ENCODE measurements around the gene AXIN2.
"Not testable (repeated sequence)": the region's sequence is repeated elsewhere in the genome, so short reads cannot be mapped to it uniquely, and the experiment has no call there.

AXIN2 gene

GRCh38 chr17:65538675-65539529 lies 22.5 kb downstream of the AXIN2 start:
- no peak for FAIRE-seq
- DNase-seq (ENCODE audit: insufficient read length, low spot score): no peak

- DNase-seq (ENCODE audit: insufficient read length, low spot score) (no peak), FAIRE-seq (peak; percentile 85)
Measured at GRCh38 chr17:65537845-65538674, 23.4 kb downstream of the AXIN2 start.

GRCh38 chr17:65537343-65537844 lies 24.1 kb downstream of the AXIN2 start:
- FAIRE-seq: no peak
- DNase-seq (ENCODE audit: insufficient read length, low spot score): no peak

GRCh38 chr17:65536573-65537342 lies 24.7 kb downstream of the AXIN2 start:
- no peak for FAIRE-seq
- no peak for DNase-seq (ENCODE audit: insufficient read length, low spot score)

GRCh38 chr17:65535777-65536572 lies 25.5 kb downstream of the AXIN2 start:
- peak; percentile 65 for FAIRE-seq
- DNase-seq (ENCODE audit: insufficient read length, low spot score): no peak

DNA sequence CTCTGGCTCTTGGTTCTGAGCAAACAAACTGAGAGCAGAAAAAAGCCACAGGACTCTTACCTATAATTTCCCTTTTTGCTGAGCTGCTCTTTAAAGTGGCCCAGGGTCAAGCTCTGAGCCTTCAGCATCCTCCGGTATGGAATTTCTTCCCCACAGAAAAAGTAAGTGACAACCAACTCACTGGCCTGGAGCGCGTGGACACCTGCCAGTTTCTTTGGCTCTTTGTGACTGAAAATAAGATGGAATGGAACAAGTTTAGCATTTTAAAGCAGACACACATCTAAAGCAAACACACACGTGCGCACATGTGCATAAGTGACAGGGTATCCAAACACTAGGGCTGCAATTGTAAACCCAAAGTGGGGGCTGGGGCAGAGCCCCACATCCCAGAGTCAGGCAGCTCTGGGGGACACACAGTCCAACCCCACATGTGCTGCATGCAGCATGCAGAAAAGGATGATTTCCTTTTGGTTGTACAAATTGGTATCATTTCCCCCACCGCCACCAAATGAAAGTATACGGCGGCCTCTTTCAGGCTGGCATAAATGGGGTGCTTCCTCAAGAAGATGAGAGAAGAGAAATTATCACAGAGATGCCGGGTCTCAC lies 27.5 kb downstream of the AXIN2 start:
- no peak for FAIRE-seq
- DNase-seq (ENCODE audit: insufficient read length, low spot score): no peak

DNA sequence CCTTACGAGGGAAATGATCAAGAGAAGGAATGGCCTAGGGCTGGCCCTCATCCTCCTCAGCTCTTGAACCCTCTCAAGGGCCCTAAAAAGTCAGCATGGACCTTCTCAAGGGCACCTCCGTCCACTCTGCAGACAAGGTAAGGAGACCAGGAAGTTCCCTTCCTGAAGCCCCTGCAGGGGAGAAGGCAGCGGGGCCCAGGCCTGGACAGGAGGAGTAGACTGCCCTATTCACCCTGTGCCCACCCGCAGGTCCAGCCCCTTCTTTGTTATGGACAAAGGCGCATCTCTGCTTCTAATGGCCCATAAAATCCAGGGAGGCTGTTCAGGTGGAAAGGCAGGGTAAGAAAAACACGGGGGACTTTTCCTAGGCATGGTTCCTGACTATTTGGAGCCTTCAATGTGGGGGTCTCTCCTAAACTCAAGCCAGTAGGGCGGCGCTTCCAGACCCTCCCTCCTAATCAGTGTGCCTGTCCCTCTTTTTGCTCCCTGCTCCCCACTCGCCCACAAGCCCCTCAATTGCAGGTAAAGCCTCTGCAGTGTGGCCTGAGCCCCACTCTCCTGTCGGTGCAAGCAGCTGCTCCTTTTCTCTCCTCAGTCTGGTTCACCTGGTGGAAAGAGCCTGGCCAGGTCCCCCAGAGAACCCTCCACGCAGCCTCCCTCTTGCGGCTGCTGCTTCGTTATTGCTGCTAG lies 28.2 kb downstream of the AXIN2 start:
- FAIRE-seq (no peak), DNase-seq (ENCODE audit: insufficient read length, low spot score) (no peak)

GRCh38 chr17:65532101-65532890 lies 29.2 kb downstream of the AXIN2 start:
- DNase-seq (ENCODE audit: insufficient read length, low spot score): no peak
- FAIRE-seq: no peak

GRCh38 chr17:65531256-65532100 lies 30.0 kb downstream of the AXIN2 start:
- FAIRE-seq (peak; percentile 36), DNase-seq (ENCODE audit: insufficient read length, low spot score) (no peak)

DNA sequence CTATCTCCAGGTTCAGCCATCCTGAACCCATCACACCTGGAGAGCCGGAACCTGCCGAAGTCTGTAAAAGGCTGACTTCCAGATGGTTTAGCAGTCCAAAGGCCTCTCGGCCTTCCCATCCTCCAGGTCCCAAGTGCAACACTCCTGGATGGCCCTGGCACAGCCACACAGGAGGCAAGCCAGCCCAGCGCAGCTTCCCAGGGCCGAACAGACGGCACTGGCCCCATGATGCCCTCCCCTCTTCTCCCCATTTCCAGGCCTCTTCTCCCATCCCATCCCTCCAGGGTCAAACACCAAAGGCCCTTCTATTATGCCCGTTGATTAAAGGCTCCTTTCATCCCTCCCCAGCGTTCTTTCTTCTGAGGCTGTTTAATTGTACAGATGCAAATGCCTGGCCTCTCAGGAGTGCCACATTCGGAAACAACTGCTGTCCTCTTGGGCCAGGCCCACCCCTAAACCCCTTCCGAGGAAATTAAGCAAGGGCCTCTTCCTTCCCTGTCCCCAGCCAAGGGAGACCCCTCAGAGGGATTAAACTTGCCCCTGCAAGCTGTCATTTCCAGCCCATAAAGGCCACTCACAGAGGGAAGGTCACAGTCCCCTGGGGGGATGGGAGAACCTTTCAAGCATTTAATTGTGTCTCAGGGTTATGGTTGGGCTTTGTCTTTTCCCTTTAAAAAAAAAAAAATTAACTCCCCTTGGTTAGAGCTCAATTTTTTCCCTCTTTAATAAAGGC lies 30.8 kb downstream of the AXIN2 start:
- FAIRE-seq: no peak
- DNase-seq (ENCODE audit: insufficient read length, low spot score): no peak

GRCh38 chr17:65529761-65530522 lies 31.5 kb downstream of the AXIN2 start:
- DNase-seq (ENCODE audit: insufficient read length, low spot score) (no peak), FAIRE-seq (peak; percentile 9)

DNA sequence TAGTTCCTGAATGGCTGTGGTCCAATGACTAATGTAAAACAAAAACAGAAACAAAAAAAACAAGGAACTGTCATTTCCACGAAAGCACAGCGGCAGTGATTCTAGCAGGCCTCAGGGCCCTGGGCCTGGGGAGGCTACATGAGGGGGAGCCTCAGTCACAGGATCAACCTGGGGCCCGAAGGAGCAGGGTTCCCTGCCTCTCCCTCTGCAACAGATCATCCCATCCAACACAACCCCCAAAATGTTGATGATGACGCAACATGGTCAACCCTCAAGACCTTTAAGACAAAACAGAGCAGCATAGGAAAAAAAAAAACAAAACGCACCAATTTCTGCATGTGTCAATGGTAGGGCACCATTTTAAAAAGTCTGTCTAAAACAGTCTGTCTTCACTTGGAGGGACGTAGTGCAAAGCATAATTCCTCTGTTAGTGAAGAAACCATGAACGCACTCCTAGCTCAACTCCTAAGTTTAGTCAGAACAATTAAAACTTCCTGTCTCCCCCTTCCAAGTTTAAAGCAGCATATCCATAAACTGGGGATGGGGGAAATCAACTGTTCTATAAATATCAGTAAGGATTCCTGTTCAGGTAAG lies 32.3 kb downstream of the AXIN2 start:
- FAIRE-seq (no peak), DNase-seq (ENCODE audit: insufficient read length, low spot score) (no peak)

DNA sequence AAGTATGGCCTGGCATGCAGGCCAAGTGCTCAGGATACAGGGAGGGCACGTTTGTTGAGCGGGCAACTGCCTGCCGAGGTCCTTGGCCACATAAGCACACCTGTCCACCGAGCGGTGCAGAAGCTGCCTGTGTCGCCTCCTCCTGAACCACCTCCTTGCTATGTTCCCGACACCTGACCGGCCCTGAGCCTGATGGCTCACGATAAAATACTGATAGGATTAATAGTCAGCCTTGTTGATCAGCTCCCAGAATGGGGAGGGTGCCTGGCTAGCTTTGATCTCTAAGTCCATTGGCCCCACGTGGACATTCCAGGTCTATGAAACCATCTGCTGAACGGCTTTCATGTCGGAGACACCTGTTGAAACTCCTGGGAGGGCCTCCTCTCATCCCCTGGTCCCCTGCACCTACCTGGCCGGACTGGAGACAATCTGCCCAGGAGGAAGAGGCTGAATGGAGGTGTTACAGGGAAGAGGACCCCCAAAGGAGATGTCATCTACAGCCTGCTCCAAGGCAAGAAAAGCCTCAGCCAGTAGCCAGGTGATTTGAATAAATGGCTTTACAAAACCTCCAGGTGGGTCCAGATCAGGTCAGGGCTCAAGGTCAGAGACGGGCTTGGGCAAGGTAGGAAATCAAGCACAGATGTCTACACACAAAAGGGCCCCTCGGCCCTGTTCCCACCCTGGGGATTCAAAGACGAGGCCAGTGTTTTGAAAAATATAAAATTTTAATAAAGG lies 33.4 kb downstream of the AXIN2 start:
- DNase-seq (ENCODE audit: insufficient read length, low spot score) (no peak), FAIRE-seq (no peak)

- no peak for DNase-seq (ENCODE audit: insufficient read length, low spot score)
Measured at GRCh38 chr17:65527381-65527780, 34.1 kb downstream of the AXIN2 start.

GRCh38 chr17:65526854-65527253 lies 34.6 kb downstream of the AXIN2 start:
- not testable (repeated sequence) for FAIRE-seq

More at GRCh38 chr17:65527381-65527780, 34.1 kb downstream of the AXIN2 start:
- no peak for FAIRE-seq

More at GRCh38 chr17:65526854-65527253, 34.6 kb downstream of the AXIN2 start:
- DNase-seq (ENCODE audit: insufficient read length, low spot score): not testable (repeated sequence)
